ENCODE results near the gene CEP164.

DNA sequence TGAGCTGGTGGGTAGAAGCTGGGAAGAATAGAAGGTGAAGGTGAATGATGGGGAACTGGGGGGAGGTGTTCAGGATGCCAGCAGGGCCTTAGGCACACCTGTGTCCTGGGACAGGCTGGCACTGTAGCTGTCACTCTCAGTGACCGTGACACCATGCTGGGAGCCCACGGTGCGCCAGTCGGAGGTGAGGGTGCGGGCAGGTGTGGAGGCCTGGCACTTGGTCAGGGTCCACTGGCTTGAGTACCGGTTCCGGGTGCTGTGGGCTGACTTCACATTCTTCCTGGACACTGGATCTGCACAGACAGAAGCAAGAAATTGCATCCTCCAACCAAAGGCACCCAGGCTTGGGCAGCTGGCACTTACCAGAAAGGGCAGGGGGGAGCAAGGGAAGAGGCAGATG lies 103.8 kb downstream of the CEP164 start:
- no peak for TF ChIP-seq TAF1 (IDR thresholded peaks at IDR 0.05; ENCODE audit: borderline replicate concordance, insufficient read depth, low read length)
- TF ChIP-seq FOXP2 (optimal IDR thresholded peaks at IDR 0.05; ENCODE audit: borderline replicate concordance, extremely low read depth, extremely low read length, insufficient read depth) = no peak
- TF ChIP-seq POLR2AphosphoS5 (IDR thresholded peaks at IDR 0.05; ENCODE audit: low read depth, low read length) = no peak
- TF ChIP-seq, protein P1, sequence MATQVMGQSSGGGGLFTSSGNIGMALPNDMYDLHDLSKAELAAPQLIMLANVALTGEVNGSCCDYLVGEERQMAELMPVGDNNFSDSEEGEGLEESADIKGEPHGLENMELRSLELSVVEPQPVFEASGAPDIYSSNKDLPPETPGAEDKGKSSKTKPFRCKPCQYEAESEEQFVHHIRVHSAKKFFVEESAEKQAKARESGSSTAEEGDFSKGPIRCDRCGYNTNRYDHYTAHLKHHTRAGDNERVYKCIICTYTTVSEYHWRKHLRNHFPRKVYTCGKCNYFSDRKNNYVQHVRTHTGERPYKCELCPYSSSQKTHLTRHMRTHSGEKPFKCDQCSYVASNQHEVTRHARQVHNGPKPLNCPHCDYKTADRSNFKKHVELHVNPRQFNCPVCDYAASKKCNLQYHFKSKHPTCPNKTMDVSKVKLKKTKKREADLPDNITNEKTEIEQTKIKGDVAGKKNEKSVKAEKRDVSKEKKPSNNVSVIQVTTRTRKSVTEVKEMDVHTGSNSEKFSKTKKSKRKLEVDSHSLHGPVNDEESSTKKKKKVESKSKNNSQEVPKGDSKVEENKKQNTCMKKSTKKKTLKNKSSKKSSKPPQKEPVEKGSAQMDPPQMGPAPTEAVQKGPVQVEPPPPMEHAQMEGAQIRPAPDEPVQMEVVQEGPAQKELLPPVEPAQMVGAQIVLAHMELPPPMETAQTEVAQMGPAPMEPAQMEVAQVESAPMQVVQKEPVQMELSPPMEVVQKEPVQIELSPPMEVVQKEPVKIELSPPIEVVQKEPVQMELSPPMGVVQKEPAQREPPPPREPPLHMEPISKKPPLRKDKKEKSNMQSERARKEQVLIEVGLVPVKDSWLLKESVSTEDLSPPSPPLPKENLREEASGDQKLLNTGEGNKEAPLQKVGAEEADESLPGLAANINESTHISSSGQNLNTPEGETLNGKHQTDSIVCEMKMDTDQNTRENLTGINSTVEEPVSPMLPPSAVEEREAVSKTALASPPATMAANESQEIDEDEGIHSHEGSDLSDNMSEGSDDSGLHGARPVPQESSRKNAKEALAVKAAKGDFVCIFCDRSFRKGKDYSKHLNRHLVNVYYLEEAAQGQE (IDR thresholded peaks at IDR 0.05; ENCODE audit: insufficient read depth in 1 of 2, low read depth in 2 of 2, low read length in 2 of 2) = no peak
